HL-60 (cell line): Measurements from ENCODE around the gene DARS2.
"Not testable (repeated sequence)": the region's sequence is repeated elsewhere in the genome, so short reads cannot be mapped to it uniquely, and the experiment has no call there.

Experiments used
- DNase-seq, 2 experiments: peaks; one replicate each; pipeline ENCODE4 v3.0.0-alpha.2; 2010 to 2020; ENCODE audit warnings: low read depth in 1 of 2, low spot score in 1 of 2
- H3K27ac ChIP-seq: fragments of 250-450 bp; sonication (Bioruptor Pico); replicated peaks from 2 replicates; pipeline ENCODE4 v1.5.1; 2020; ENCODE audit warnings: mild to moderate bottlenecking, moderate library complexity
- H3K27me3 ChIP-seq: fragments of 250-450 bp; sonication (Bioruptor Pico); 2 replicates; pipeline ENCODE4 v1.5.1; 2021; ENCODE audit warnings: mild to moderate bottlenecking, moderate library complexity; ENCODE audit not compliant: insufficient read depth, poor library complexity, severe bottlenecking
- H3K4me3 ChIP-seq: replicated peaks from 2 replicates; pipeline ENCODE4 v1.5.1; 2011; ENCODE audit warnings: mild to moderate bottlenecking, control low read depth, low read length; ENCODE audit not compliant: insufficient read depth
- CTCF ChIP-seq: IDR thresholded peaks from one replicate; pipeline ENCODE4 v1.5.1; 2011; ENCODE audit warnings: low read length, control low read depth, inconsistent platforms; ENCODE audit not compliant: insufficient read depth
- GABPA ChIP-seq: IDR thresholded peaks from 2 replicates; pipeline ENCODE4 v1.6.1; 2012; ENCODE audit warnings: low read depth
- POLR2AphosphoS5 ChIP-seq: IDR thresholded peaks from 2 replicates; pipeline ENCODE4 v1.6.1; 2012; ENCODE audit warnings: low read depth
- SPI1 ChIP-seq: IDR thresholded peaks from 2 replicates; pipeline ENCODE4 v1.6.1; 2012; ENCODE audit warnings: low read depth, mild to moderate bottlenecking, borderline replicate concordance
- TF ChIP-seq, protein P1 (sequence below): IDR thresholded peaks from 2 replicates; pipeline ENCODE4 v1.6.1; 2012; ENCODE audit warnings: low read depth; ENCODE audit not compliant: insufficient replicate concordance

Gene DARS2

DNA sequence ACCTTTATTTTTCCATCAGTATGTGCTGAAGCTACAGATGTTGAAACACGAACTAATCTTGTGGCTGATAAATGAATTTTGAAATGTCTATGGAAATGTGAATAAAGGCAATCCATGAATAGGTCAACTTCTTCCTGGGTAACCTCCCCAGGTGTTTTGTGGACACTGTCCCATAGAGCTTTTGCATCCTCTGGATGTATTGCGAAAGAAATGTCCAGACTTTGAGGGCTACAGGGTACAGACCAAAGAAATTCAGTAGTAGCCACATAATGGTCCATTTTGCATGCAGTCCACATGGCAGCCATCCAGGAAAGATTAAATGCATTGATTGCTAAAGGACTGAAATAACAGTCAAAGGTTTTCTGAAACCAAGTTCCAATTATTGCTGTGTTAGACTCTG, 21.5 kb upstream of the DARS2 start:
- Histone ChIP-seq H3K27ac (no peak overlapping the region), H3K27me3 (no peaks in the 10 kb centered on the region), H3K4me3 (no peak overlapping the region)
- TF ChIP-seq, protein P1, sequence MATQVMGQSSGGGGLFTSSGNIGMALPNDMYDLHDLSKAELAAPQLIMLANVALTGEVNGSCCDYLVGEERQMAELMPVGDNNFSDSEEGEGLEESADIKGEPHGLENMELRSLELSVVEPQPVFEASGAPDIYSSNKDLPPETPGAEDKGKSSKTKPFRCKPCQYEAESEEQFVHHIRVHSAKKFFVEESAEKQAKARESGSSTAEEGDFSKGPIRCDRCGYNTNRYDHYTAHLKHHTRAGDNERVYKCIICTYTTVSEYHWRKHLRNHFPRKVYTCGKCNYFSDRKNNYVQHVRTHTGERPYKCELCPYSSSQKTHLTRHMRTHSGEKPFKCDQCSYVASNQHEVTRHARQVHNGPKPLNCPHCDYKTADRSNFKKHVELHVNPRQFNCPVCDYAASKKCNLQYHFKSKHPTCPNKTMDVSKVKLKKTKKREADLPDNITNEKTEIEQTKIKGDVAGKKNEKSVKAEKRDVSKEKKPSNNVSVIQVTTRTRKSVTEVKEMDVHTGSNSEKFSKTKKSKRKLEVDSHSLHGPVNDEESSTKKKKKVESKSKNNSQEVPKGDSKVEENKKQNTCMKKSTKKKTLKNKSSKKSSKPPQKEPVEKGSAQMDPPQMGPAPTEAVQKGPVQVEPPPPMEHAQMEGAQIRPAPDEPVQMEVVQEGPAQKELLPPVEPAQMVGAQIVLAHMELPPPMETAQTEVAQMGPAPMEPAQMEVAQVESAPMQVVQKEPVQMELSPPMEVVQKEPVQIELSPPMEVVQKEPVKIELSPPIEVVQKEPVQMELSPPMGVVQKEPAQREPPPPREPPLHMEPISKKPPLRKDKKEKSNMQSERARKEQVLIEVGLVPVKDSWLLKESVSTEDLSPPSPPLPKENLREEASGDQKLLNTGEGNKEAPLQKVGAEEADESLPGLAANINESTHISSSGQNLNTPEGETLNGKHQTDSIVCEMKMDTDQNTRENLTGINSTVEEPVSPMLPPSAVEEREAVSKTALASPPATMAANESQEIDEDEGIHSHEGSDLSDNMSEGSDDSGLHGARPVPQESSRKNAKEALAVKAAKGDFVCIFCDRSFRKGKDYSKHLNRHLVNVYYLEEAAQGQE = no peak
- TF ChIP-seq SPI1 = no peak
- no peak for TF ChIP-seq CTCF
- TF ChIP-seq GABPA = no peak
- no peak for TF ChIP-seq POLR2AphosphoS5
- no peak for DNase-seq

DNA sequence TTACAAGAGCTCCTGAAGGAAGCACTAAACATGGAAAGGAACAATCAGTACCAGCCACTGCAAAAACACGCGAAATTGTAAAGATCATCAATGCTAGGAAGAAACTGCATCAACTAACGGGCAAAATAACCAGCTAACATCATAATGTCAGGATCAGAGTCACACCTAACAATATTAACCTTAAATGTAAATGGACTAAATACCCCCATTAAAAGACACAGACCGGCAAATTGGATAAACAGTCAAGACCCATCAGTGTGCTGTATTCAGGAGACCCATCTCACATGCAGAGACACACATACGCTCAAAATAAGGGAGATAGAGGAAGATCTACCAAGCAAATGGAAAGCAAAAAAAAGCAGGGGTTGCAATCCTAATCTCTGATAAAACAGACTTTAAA, 10.8 kb upstream of the DARS2 start:
- not testable (repeated sequence) for H3K27me3 ChIP-seq, H3K27ac ChIP-seq, DNase-seq, H3K4me3 ChIP-seq

DNA sequence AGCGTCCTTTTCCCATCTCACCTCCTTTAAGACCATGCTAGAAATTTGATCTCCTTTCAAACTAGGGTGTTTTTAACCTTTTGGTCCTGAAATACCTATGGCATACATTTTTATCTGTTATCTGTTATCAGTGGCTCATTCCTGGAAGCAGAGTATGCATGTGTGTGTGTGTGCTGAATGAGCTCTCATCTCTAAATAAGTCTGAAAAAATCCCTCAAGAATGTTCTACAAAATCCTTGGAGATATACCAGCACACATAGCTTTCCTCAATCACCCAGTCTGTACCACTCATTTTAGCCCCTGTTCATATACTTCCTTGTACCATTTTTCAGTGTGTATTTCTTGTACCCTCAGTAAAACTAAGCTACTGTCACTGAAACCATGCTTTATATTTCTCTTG, 6.0 kb upstream of the DARS2 start:
- TF ChIP-seq GABPA (no peak), CTCF (no peak), POLR2AphosphoS5 (no peak), SPI1 (no peak)
- TF ChIP-seq, protein P1 = no peak
- Histone ChIP-seq H3K4me3 (no peak overlapping the region), H3K27ac (no peak overlapping the region), H3K27me3 (no peaks in the 10 kb centered on the region)
- DNase-seq = no peak

- TF ChIP-seq SPI1 (no peak), POLR2AphosphoS5 (no peak), CTCF (no peak)
Observed at GRCh38 chr1:173821680-173822079, 2.8 kb upstream of the DARS2 start.

More at GRCh38 chr1:173821680-173822079, 2.8 kb upstream of the DARS2 start:
- no peak for DNase-seq
- Histone ChIP-seq H3K4me3 (no peak overlapping the region), H3K27ac (no peak overlapping the region), H3K27me3 (no peaks in the 10 kb centered on the region)
